Measurements from ENCODE around the gene API5.
"Not testable (repeated sequence)": the region's sequence is repeated elsewhere in the genome, so short reads cannot be mapped to it uniquely, and the experiment has no call there.

Gene API5

GRCh38 chr11:43311791-43312607, at the start of gene API5:
Gene API5, plus strand, starts transcription at chr11:43311996. Its CDS starts 132 bp downstream, at chr11:43312128.
- peak; percentile 96 for DNase-seq

- peak; percentile 57 for DNase-seq
Measured at GRCh38 chr11:43267856-43268580, 43.8 kb upstream of the API5 start.

DNA sequence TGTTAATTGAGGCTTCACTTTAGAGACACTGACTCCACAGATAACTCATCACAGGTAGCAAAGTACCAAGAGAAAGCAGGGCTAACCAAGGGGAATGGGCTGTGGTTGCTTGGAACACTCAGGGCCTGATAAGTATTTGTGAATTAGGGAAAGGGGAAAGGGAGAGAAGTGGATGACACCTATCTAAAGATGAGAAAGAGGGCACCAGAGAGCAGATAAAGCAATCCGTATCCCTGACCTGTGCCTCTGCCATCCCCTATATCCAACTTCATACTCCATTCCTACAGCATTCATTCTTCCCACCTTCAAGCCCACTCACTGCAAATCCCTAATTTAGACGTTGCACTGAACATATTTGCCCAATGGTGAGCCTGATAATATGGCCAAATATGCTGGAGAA, 43.0 kb upstream of the API5 start:
- DNase-seq: no peak

DNA sequence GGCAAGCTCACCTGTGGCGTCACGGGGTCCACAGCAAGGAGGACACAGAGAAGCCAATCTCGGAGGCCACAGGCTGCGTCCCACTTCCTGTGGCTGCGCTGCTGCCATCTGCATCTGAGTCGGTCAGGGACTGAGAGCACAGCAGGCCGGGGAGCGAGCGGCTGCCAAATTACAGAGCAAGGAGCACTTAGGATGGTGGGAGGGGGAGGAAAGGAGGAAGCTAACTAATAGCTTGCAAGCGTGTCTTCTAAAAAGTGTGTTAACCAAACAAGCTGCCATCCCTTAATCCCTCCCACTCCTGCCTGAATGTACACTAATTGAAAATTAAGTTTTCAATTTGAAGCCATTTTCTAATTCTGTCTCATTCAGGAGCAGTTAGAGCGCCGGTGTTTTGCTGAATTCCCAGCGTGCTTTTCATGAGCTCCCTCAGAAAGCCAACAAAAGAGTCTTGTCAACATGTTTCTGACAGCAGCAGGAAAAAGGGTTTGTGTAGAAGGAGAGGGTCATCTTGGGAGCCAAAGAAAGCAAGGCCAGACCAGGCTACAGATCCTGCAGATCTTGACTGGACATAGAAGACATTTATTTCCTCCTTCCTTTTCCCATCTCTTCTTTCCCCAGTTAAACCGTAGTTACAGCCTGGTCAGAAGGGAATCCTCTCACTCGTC, 42.4 kb upstream of the API5 start:
- peak; percentile 43 for DNase-seq

DNA sequence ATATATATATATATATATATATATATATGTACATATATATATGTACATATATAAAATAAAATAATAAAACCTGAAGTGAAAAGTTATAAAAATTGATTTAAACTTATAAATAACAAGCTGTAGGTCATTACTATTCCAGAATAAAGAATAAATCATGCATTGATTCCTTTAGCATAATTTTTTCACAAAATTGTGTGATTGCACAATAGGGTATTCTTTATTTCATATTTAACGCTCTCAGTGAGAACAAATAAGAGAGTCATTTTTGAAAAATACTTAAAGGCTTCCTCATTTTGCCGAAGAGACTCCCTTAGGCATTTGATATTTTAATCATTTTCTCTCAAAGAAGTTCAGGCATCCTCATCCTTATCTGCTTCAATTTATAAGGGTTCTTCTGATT, 41.3 kb upstream of the API5 start:
- DNase-seq: no peak

DNA sequence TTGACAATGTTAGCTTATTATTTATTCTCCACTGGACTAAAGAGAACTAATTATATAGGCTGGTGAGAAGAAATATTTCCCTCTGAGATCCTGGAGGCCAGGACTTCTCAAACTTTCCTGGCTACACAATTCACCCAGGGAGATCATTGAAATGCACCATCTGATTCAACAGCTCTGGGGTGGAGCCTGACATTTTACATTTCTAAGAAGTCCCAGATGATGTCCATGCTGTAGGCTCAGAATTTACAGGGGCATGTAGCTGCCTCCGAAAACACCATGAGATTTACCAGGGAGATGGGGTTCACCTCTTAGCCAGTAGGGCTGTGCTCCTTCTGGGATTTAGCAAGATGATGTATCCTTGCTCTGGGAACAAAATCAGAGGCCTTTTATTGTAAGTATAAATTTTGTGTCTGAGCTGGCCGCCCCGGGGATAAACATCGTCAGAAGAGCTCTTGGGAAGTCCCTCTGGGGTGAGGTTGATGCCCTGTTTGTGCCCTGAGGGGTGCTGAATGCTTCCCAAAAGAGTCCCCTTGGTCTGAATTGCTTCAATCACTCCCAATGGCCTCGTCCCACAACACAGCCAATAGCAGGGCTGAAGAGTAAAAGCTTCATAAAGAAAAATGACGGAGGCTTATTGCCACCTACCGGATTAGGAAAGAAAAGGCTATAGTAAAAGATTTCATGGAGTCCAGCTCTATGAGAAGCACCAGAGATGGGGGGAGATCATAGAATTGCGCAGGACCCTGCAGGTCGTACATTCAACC, 33.4 kb upstream of the API5 start:
- peak; percentile 27 for DNase-seq

- peak; percentile 47 for DNase-seq
Measured at GRCh38 chr11:43282607-43283440, 29.0 kb upstream of the API5 start.

DNA sequence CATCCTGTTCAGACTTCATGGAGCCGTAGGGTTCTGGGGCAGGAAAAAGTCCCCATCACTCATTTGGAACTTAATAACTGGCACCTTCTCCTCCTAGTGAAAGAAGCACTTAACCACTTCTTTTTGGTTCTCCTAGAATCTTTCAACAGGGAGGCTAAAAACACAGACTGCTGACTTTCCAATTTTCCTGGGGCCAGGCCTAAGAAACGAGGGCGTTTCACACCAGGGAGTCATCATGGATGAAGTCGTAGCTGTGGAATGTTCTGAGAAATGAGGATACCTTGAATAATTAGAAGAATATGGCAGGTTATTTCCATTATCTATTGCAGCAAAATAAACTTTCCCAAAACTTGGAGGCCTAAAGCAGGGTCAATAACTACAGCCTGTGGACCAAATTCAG, 26.0 kb upstream of the API5 start:
- DNase-seq: no peak

DNA sequence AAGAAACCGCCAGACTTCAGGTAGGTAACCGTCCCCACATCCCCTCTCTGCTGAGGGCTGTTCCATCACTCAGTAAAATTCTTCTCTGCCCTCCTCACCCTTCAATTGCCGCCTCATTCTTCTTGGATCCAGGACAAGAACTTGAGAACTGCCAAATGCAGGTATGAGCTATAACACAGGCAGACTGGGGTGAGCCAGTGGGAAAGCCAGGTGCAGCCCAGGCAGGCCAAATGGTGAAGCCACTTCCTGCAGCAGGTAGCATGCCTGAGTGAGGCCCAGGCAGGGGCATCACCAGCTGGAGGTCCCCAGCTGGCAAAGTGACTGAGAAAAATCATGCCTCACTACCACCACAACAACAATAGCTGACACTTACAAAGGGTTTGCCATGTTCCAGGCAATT, 22.4 kb upstream of the API5 start:
- no peak for DNase-seq

DNA sequence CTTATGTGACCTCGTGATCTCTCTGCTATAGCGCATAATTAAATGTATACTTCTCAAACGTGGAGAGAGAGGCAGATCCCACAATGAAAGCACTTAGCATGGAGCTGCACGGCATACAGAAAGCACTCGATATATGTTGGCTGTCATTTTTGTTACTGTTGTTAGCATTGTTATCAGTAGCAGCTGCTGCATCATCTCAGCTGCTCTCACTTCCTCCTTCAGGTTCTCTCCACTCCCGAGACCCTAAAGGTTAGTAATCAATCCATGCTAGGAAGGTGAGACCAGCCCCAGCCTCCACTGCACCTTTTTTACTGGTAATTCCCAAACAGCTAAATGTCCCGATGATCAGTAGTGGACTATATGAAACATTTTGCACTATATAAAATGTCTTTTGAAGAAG, 13.4 kb upstream of the API5 start:
- DNase-seq: no peak

GRCh38 chr11:43315966-43316365, 4.2 kb downstream of the API5 start:
- DNase-seq: no peak

DNA sequence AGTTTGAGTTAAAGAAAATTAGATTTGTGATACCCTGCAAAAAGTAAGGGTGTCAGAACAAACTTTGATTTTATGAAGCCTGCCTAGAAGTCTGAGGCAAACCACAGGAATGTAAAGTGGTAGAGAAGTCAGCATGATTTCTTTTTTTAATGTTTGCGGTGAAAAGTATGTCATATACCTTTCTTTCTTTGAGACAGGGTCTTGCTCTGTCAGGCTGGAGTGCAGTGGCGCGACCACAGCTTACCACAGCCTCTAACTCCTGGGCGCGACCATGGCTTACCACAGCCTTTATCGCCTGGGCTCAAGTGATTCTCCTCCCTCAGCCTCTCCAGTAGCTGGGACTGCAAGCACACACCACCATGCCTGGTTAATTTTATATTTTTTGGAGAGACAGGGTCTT, 4.7 kb downstream of the API5 start:
- DNase-seq: no peak

DNA sequence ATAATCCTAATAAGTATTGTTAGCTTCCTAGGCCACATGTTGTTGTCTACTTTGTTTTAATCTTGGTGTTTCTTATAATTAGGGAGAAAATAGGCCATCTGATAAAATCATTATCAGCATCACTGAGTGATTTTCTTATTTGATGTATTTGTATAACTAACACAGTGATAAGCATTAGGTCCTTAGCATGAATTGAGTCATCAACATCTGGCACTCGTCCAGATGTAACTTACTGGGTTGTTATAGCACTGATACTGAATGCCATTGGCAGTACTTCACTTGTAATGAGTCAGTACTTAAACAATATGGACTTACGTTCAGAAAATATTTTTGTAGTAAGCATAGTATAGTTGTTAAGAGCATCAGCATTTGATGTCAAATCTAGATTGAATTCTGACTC, 16.2 kb downstream of the API5 start:
- DNase-seq: no peak

DNA sequence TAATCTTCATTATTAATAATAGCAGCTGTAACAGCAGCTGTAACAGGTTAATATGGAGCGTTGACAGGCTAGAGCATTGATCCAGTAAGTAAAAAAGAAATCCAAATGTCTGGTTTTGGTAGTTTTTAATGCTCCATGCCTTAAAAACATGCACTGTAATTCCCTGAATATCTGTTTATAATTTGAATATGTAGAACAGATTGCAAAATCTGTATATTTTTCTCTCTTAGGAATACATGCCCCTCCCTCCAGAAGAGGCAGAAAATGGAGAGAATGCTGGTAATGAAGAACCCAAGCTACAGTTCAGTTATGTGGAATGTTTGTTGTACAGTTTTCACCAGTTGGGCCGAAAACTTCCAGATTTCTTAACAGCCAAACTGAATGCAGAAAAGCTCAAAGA, 16.7 kb downstream of the API5 start:
- DNase-seq: no peak

DNA sequence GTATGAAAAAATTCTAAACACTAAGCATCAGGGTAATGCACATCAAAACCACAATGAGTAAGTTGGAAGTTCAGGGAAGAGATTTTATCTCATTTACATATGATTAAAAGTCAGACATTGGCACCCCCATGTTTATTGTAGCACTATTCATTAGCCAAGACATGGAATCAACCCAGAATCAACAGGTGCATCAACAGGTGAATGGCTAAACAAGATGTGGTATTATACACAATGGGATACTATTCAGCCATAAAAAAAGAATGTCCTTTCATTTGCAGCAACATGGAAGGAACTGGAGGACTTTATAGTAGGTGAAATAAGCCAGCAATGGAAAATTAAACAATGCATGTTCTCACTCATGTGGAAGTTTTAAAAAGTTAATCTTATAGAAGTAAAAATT, 29.4 kb downstream of the API5 start:
- no peak for DNase-seq

DNA sequence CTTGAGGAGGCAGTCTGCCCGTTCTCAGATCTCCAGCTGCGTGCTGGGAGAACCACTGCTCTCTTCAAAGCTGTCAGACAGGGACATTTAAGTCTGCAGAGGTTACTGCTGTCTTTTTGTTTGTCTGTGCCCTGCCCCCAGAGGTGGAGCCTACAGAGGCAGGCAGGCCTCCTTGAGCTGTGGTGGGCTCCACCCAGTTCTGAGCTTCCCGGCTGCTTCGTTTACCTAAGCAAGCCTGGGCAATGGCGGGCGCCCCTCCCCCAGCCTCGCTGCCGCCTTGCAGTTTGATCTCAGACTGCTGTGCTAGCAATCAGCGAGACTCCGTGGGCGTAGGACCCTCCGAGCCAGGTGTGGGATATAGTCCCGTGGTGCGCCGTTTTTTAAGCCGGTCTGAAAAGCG, 39.6 kb downstream of the API5 start:
- DNase-seq: not testable (repeated sequence)

GRCh38 chr11:43354311-43354710, 42.5 kb downstream of the API5 start:
- no peak for DNase-seq

GRCh38 chr11:43356336-43356735, 44.5 kb downstream of the API5 start:
- no peak for DNase-seq

DNA sequence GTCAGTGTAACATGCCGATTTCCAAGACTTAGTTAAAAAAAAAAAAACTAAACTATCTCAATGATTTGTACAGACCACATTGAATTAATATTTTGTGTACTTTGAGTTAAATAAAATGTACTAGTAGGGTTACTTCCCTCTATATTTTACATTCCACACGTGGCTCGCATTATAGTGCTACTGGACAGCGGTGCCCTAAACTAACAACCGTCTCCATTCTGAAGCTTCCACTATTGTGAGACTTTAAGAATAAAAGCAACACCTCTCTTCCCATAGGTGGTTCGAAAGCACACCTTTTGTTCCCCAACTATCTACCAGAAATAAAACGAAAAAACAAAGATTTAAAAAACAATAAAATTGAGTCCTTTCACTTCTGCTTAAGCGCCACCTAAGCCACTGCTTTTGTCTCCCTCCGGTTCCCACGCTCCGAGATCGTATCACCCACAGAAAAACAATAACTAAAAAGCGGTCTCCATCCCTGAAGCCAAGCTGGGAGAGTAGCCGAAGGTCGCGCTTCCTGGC, 46.5 kb downstream of the API5 start:
- no peak for DNase-seq

- DNase-seq: peak; percentile 96
Measured at GRCh38 chr11:43358801-43359421, 47.1 kb downstream of the API5 start, which contains the start of gene TTC17. Gene TTC17, plus strand, starts transcription at chr11:43358920. Its CDS starts 35 bp downstream, at chr11:43358955.

DNA sequence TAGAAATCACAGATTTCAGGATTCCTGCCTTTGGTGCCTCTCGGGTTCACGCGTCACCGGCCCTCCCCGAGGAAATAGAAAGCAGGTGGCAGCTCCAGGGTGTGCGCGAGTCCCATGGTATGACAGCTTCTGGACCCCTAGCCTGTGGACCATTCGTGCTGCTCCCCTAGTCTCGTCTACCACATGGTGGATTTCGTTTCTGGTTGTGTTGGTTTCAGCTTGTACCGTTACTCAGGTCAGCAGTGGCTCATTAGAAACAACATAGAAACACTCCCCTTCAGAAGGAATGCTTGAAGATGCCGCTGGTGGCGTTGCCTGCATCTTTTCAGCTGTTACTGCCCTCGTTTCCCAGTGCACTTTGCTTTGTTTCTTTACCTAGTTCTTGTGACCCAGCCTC, 47.6 kb downstream of the API5 start:
- DNase-seq: peak; percentile 45
